NCI-H2196 treated with DMSO at 0.1 percent for 48 hours (cell line): ENCODE results near the gene KLHL24.
"Not testable (repeated sequence)": the region's sequence is repeated elsewhere in the genome, so short reads cannot be mapped to it uniquely, and the experiment has no call there.

Experiments used
- DNase-seq: peaks from one replicate; lab custom pipeline; 2025; ENCODE audit not compliant: unreplicated experiment; lab: John Stamatoyannopoulos, UW

The KLHL24 gene

DNA sequence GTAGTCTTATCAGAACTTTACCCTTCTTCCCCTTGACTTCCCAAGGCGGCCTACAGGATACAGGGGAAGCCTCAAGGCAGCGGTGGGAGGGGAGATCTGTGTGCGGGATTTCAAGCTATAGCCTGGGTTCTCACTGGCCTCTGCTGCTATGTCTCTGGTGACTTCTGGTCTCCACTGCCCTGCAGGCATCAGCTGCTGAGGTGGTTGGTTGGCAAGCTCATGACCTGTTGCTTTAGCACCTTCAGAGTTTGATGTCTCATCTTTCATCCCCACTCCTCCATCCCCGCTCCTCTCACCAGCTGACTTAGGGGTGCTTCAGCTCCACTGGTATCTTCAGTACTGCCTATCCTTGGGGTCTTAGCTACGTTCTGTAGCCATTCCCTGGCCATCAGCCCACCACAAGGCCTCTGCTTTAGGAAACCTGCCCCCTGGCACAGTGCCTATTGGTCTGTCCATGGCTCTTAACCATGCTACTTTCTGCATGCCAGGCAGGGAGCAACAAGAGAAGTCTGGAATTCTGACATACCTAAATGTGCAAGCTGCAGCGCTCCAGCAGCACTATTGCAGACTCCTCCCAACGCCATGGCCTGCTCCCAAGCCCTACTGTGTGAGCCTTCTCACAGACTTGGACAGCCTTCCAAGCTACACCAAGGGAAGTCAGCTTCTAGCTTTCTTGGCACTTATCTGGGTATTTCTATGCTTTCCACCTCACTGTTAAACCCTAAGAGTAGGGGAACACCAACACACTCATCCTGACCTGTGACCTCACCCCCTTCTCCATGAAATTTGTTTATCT is 60.3 kb downstream of the KLHL24 start:
- DNase-seq = peak; percentile 17

GRCh38 chr3:183697123-183697609 is 61.7 kb downstream of the KLHL24 start:
- DNase-seq = no peak

- DNase-seq = peak; percentile 67
Measured at GRCh38 chr3:183697610-183698317, 62.3 kb downstream of the KLHL24 start, which contains the start of gene YEATS2. TSS of gene YEATS2 (plus strand) at chr3:183697797. CDS start at chr3:183715163, 17,366 bp downstream.

GRCh38 chr3:183698318-183698751 is 62.9 kb downstream of the KLHL24 start:
- DNase-seq = no peak

DNA sequence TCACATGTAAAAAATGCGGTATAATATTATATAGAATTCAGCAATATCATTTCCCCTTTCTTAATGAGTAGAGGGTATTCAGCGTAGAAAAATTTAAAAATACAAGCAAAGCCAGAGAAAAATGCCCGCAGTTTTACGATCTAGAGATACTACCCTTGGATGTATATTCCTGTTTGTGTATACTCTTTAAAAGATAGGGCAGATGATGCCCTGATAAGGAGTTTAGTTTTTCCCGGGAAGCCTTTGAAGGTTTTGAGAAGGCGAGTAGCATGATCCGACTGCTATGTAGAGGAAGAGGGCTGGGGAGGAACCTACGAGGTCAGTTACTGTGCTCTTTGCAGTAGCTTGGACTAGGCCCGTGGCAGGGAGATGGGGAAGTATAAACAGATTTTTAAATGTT is 63.3 kb downstream of the KLHL24 start:
- no peak for DNase-seq

GRCh38 chr3:183699238-183699947 is 64.0 kb downstream of the KLHL24 start:
- no peak for DNase-seq

- no peak for DNase-seq
Measured at GRCh38 chr3:183701744-183702143, 66.3 kb downstream of the KLHL24 start.

GRCh38 chr3:183703892-183704291 is 68.5 kb downstream of the KLHL24 start:
- not testable (repeated sequence) for DNase-seq

GRCh38 chr3:183710231-183710630 is 74.8 kb downstream of the KLHL24 start:
- DNase-seq = no peak

- no peak for DNase-seq
Measured at GRCh38 chr3:183711516-183711915, 76.1 kb downstream of the KLHL24 start.

DNA sequence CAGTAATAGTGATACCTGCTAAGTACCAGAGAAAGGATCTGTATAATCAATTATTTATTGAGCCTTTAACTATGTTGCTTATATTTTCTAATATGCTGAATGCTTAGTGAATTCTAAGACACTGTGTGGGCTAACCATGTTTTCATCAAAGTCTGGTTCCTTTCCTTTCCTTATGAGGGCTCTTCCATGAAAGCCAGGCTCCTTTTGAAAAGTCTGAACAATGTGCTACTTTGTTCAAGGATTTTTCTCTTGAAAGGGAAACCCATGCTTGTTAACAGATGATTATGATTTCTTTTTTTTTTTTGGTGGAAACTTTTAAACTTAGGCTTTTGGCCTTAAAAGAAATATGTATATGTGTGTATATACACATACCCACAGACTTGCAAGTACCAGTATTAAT is 79.2 kb downstream of the KLHL24 start:
- no peak for DNase-seq

GRCh38 chr3:183718012-183718411 is 82.6 kb downstream of the KLHL24 start:
- DNase-seq = no peak

DNA sequence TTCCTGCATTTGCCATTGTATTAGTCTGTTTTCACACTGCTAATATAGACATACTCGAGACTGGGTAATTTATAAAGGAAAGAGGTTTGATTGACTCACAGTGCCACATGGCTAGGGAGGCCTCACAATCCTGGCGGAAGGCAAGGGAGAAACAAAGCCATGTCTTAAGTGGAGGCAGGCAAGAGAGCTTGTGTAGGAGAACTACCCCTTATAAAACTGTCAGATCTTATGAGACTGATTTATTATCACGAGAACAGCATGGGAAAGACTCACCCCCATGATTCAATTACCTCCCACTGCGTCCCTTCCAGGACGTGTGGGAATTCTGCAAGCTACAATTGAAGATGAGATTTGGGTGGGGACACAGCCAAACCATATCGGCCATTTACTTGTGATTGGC is 90.0 kb downstream of the KLHL24 start:
- no peak for DNase-seq

DNA sequence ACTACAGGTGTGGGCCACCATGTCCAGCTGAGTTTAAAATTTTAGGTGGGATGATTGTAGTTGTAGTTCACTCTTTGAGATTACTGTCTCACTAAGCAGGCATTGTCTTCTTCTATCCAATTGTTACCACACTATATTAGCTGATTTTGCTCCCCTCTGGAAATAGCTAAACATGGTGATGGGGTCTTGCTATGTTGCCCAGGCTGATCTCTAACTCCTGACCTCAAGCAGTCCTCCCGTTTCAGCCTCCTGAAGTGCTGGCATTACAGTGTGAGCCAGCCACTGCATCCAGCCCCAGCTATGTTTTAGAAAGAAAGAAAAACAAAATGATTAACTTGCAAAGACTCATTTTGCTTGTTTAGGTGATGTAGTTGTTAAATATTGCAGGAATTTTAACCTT is 92.8 kb downstream of the KLHL24 start:
- DNase-seq = no peak

DNA sequence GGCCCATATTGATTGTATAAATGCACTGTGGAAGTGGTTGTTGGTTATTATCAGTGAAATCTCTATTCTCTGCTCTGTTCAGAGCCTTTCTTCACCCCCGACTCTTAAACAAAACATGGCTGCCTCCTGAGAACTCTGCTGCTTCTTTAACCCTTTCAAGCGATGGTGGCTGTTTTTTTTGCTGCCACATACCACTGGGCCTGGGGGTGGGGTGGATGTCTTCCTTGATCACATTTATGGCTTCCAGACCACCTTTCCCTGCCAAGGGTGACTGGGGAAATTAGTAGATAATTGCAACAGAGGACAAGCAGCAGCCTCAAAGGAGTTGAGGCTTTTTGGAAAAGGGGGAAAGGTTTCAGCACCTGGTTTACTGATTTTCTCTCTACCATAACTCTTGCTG is 94.9 kb downstream of the KLHL24 start:
- DNase-seq = no peak

GRCh38 chr3:183731611-183732010 is 96.2 kb downstream of the KLHL24 start:
- DNase-seq = no peak

GRCh38 chr3:183733553-183733952 is 98.1 kb downstream of the KLHL24 start:
- no peak for DNase-seq
